C4-2B (cell line): Measurements from ENCODE around the gene CRACR2B.
A peak's percentile ranks its signal among the peaks of the same experiment; 100 is the strongest.

Experiments used
- H3K27ac ChIP-seq: fragments of 450-650 bp; 2 replicates; pipeline ENCODE4 v1.5.1; 2017
- CTCF ChIP-seq: fragments of 450-650 bp; conservative IDR thresholded peaks from 2 replicates; pipeline ENCODE4 v1.5.1; 2017; ENCODE audit warnings: mild to moderate bottlenecking
- ZFX ChIP-seq: fragments of 450-650 bp; IDR thresholded peaks from 2 replicates; pipeline ENCODE4 v1.6.1; 2017

Gene CRACR2B

GRCh38 chr11:827897-828192 lies at the start of gene CRACR2B:
Gene CRACR2B (plus strand): TSS chr11:827919. CDS start chr11:828608, 689 bp downstream.
- TF ChIP-seq CTCF (no peak), ZFX (no peak)
- H3K27ac ChIP-seq: peak within 1 kb of the TSS; percentile 98

- TF ChIP-seq CTCF: no peak
- no peak for TF ChIP-seq ZFX
- H3K27ac ChIP-seq: no peak overlapping the region; the same call in 1 of the 2 replicates
These were observed 48.5 kb upstream of the CRACR2B start for GRCh38 chr11:778976-779954.

- TF ChIP-seq CTCF (no peak), ZFX (no peak)
- H3K27ac ChIP-seq: no peak overlapping the region
These were observed 47.7 kb upstream of the CRACR2B start for GRCh38 chr11:779955-780532.

GRCh38 chr11:782264-783174 lies 45.2 kb upstream of the CRACR2B start:
- no peak overlapping the region for H3K27ac ChIP-seq
- TF ChIP-seq ZFX: no peak
- TF ChIP-seq CTCF: no peak

- no peak overlapping the region for H3K27ac ChIP-seq
- no peak for TF ChIP-seq ZFX
- TF ChIP-seq CTCF: no peak
These were observed 44.1 kb upstream of the CRACR2B start for GRCh38 chr11:783581-784015.

GRCh38 chr11:786235-787083 lies 41.3 kb upstream of the CRACR2B start:
- TF ChIP-seq ZFX (no peak), CTCF (no peak)
- H3K27ac ChIP-seq: no peak overlapping the region
